WTC11 (cell line): ENCODE measurements around the gene RAB11FIP5. TPM values are rescaled to one million over a fixed set of nuclear protein-coding genes. Genes with fewer than 3 reads are reported as not detected.

Experiments used
- ATAC-seq: fragments of 200-7000 bp; cut with Tn5 transposase; 2 replicates; pipeline ENCODE4 v1.10.0; 2021; ENCODE audit warnings: mild to moderate bottlenecking, moderate library complexity
- CTCF ChIA-PET: fragments of 300-600 bp; sonication (Branson Sonifier 250); formaldehyde crosslinking; loops from one replicate; lab custom pipeline; 2021; ENCODE audit warnings: antibody characterized with exemption; lab: Charles Lee
- POLR2A ChIA-PET: fragments of 350-600 bp; sonication (Branson Sonifier 250); formaldehyde crosslinking; loops from one replicate; lab custom pipeline; 2021; ENCODE audit warnings: antibody characterized with exemption; lab: Charles Lee
- DNase-seq: peaks from one replicate; pipeline ENCODE4 v3.0.0; 2021; ENCODE audit warnings: low spot score
- H3K27ac Mint-ChIP-seq: 2 replicates; pipeline ENCODE4 v1.8.0; 2021; ENCODE audit warnings: mixed read lengths
- H3K27me3 Mint-ChIP-seq: 2 replicates; pipeline ENCODE4 v1.8.0; 2021; ENCODE audit warnings: low read depth, mild to moderate bottlenecking, moderate library complexity, mixed read lengths
- H3K36me3 Mint-ChIP-seq: 2 replicates; pipeline ENCODE4 v1.8.0; 2021; ENCODE audit warnings: mixed read lengths
- H3K4me1 Mint-ChIP-seq: 2 replicates; pipeline ENCODE4 v1.8.0; 2022; ENCODE audit warnings: mixed read lengths
- H3K4me3 Mint-ChIP-seq: 2 replicates; pipeline ENCODE4 v1.8.0; 2021; ENCODE audit warnings: mild to moderate bottlenecking, moderate library complexity, mixed read lengths
- H3K9me3 Mint-ChIP-seq: 2 replicates; pipeline ENCODE4 v1.8.0; 2021; ENCODE audit warnings: mixed read lengths
- FOXJ3 ChIP-seq: sonication (generic); formaldehyde crosslinking; IDR thresholded peaks from 2 replicates; pipeline ENCODE4 v1.9.0; 2021; ENCODE audit warnings: missing genetic modification reagents, mild to moderate bottlenecking, borderline replicate concordance
- GTF2I ChIP-seq: fragments of 250-450 bp; sonication (Bioruptor Pico); conservative IDR thresholded peaks from 2 replicates; pipeline ENCODE4 v1.4.0; 2021; ENCODE audit warnings: mild to moderate bottlenecking
- JAZF1 ChIP-seq: fragments of 250-450 bp; sonication (Bioruptor Pico); IDR thresholded peaks from 2 replicates; pipeline ENCODE4 v1.9.0; 2021; ENCODE audit warnings: moderate library complexity, mild to moderate bottlenecking, inconsistent platforms
- JUN ChIP-seq: sonication (generic); formaldehyde crosslinking; IDR thresholded peaks from 2 replicates; pipeline ENCODE4 v1.8.0; 2023; ENCODE audit warnings: mild to moderate bottlenecking, missing genetic modification reagents
- NFE2L1 ChIP-seq: sonication (generic); formaldehyde crosslinking; IDR thresholded peaks from 2 replicates; pipeline ENCODE4 v1.8.1; 2023; ENCODE audit warnings: missing genetic modification reagents
- NR2C2 ChIP-seq: sonication (generic); formaldehyde crosslinking; IDR thresholded peaks from 2 replicates; pipeline ENCODE4 v1.8.0; 2022; ENCODE audit warnings: mild to moderate bottlenecking, missing genetic modification reagents
- SMAD3 ChIP-seq: sonication (generic); formaldehyde crosslinking; IDR thresholded peaks from 2 replicates; pipeline ENCODE4 v1.8.0; 2022; ENCODE audit warnings: missing genetic modification reagents, mild to moderate bottlenecking, borderline replicate concordance
- TCF7 ChIP-seq: sonication (generic); formaldehyde crosslinking; IDR thresholded peaks from 2 replicates; pipeline ENCODE4 v1.8.0; 2022; ENCODE audit warnings: mild to moderate bottlenecking, low read depth, missing genetic modification reagents, moderate library complexity
- ZBTB21 ChIP-seq: sonication (generic); formaldehyde crosslinking; IDR thresholded peaks from 2 replicates; pipeline ENCODE4 v1.8.1; 2023; ENCODE audit warnings: mild to moderate bottlenecking, missing genetic modification reagents, borderline replicate concordance
- ZNF232 ChIP-seq: sonication (generic); formaldehyde crosslinking; IDR thresholded peaks from 2 replicates; pipeline ENCODE4 v1.8.0; 2022; ENCODE audit warnings: mild to moderate bottlenecking, missing genetic modification reagents
- ZNF396 ChIP-seq: fragments of 250-450 bp; sonication (Bioruptor Pico); IDR thresholded peaks from 2 replicates; pipeline ENCODE4 v1.8.0; 2021; ENCODE audit warnings: mild to moderate bottlenecking, moderate library complexity, borderline replicate concordance
- total RNA-seq: library from RNA; stranded (reverse); gene quantifications from 3 replicates; pipeline ENCODE4 v1.2.3, GENCODE V29; 2021
- TF ChIP-seq, protein P1 (sequence below): fragments of 250-450 bp; sonication (Bioruptor Pico); IDR thresholded peaks from 2 replicates; pipeline ENCODE4 v1.9.0; 2021; ENCODE audit warnings: mild to moderate bottlenecking
- TF ChIP-seq, protein P2 (sequence below): sonication (generic); formaldehyde crosslinking; IDR thresholded peaks from 2 replicates; pipeline ENCODE4 v1.8.1; 2023; ENCODE audit warnings: mild to moderate bottlenecking, missing genetic modification reagents, moderate library complexity
- TF ChIP-seq, protein P3 (sequence below): fragments of 250-450 bp; sonication (Bioruptor Pico); conservative IDR thresholded peaks from 2 replicates; pipeline ENCODE4 v1.9.0; 2021; ENCODE audit warnings: mild to moderate bottlenecking
- TF ChIP-seq, protein P4 (sequence below): sonication (generic); formaldehyde crosslinking; IDR thresholded peaks from 2 replicates; pipeline ENCODE4 v1.8.1; 2023; ENCODE audit warnings: mild to moderate bottlenecking, missing genetic modification reagents
- TF ChIP-seq, protein P5 (sequence below): sonication (generic); formaldehyde crosslinking; IDR thresholded peaks from 2 replicates; pipeline ENCODE4 v1.8.0; 2022; ENCODE audit warnings: mild to moderate bottlenecking, missing genetic modification reagents
- TF ChIP-seq, protein P6 (sequence below): sonication (generic); formaldehyde crosslinking; IDR thresholded peaks from 2 replicates; pipeline ENCODE4 v1.8.1; 2023; ENCODE audit warnings: mild to moderate bottlenecking, moderate library complexity, missing genetic modification reagents
- TF ChIP-seq, protein P7 (sequence below): fragments of 250-450 bp; sonication (Bioruptor Pico); IDR thresholded peaks from 2 replicates; pipeline ENCODE4 v1.9.0; 2021; ENCODE audit warnings: mild to moderate bottlenecking
- TF ChIP-seq, protein P8 (sequence below): sonication (generic); formaldehyde crosslinking; conservative IDR thresholded peaks from 2 replicates; pipeline ENCODE4 v1.8.1; 2023; ENCODE audit warnings: mild to moderate bottlenecking, low read depth, missing genetic modification reagents, moderate library complexity

The RAB11FIP5 gene
- total RNA-seq, 1 experiment from 2014 or later = 16.0 TPM

DNA sequence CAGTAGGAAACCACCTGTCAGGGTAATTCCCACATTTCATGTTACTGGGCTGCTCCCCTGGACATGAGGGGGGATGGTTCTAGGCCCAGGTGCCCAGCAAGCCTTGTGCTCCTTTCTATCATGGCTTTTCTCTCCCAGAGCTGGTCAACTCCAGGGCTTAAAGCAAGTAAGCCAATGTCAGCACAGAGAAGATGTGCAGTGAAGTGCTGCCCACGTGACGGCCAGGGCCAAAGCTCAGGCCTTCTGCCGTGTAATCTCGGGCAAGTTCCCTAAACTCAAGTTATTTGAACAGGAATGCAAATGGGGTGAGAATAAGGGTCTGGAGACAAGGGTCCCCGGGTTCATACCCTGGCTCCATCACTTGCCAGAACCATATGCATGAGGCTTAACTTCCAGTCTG, 57.8 kb downstream of the RAB11FIP5 start (continued):
- TF ChIP-seq, protein P1, sequence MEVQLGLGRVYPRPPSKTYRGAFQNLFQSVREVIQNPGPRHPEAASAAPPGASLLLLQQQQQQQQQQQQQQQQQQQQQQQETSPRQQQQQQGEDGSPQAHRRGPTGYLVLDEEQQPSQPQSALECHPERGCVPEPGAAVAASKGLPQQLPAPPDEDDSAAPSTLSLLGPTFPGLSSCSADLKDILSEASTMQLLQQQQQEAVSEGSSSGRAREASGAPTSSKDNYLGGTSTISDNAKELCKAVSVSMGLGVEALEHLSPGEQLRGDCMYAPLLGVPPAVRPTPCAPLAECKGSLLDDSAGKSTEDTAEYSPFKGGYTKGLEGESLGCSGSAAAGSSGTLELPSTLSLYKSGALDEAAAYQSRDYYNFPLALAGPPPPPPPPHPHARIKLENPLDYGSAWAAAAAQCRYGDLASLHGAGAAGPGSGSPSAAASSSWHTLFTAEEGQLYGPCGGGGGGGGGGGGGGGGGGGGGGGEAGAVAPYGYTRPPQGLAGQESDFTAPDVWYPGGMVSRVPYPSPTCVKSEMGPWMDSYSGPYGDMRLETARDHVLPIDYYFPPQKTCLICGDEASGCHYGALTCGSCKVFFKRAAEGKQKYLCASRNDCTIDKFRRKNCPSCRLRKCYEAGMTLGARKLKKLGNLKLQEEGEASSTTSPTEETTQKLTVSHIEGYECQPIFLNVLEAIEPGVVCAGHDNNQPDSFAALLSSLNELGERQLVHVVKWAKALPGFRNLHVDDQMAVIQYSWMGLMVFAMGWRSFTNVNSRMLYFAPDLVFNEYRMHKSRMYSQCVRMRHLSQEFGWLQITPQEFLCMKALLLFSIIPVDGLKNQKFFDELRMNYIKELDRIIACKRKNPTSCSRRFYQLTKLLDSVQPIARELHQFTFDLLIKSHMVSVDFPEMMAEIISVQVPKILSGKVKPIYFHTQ (CRISPR knock-in tag) = no peak

DNA sequence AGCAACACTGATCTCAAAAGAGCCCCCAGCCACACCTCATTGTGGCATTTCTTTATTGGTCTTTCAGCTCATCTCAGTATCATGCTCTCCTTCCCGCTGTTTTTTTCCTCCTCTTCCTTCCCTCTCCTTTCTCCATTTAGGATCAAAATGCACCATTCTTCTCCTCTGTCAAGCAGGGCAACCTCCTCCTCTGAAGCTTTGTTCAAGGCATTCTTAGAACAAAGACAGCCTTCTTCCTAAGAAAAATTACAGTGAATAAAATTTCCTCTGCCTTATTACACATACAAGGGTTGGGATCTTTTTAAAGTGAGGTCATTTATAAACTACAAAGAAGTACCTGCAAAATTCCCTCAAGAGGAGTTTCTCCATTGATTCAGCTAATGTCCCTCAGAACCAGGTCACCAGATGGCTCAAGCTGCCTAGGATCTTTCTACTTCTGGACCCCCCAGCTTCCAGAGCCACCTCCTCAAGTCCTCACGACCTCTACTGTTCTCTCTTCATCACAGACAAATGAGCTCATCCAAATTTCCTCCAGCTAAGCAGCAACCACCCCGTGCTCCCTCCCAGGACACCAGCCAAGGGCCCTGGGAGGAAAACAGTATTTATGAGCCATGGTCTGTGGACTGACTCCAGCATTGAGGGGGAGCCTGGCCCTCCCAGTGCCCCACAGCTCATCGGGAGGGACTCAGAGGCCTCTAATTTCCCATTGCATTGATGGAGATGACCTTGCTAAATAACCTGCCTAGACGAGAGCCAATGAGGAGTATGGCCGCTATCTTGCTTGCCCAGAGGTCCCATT, 59.2 kb downstream of the RAB11FIP5 start:
- DNase-seq = no peak
- Mint-ChIP-seq H3K9me3 (peaks cover 16% of the 10 kb centered on the region), H3K36me3 (peaks cover 26% of the 10 kb centered on the region), H3K4me1 (peaks cover 16% of the 10 kb centered on the region), H3K27ac (peak overlapping the region; percentile 19), H3K27me3 (no peaks in the 10 kb centered on the region; the same call in 1 of the 2 replicates), H3K4me3 (no peak overlapping the region)
- ChIA-PET CTCF (interaction anchor here (1.0 to 1.8 kb wide), 2 partner anchors 28 to 123 kb away, joined by 3 to 4 read pairs; no protein-coding TSS in a partner anchor), POLR2A (interaction anchor here (0.7 kb wide), 1 partner anchor 160 kb away, joined by 6 read pairs; no protein-coding TSS in a partner anchor)
- ATAC-seq = no peak
- no peak for TF ChIP-seq SMAD3
- TF ChIP-seq, protein P2, sequence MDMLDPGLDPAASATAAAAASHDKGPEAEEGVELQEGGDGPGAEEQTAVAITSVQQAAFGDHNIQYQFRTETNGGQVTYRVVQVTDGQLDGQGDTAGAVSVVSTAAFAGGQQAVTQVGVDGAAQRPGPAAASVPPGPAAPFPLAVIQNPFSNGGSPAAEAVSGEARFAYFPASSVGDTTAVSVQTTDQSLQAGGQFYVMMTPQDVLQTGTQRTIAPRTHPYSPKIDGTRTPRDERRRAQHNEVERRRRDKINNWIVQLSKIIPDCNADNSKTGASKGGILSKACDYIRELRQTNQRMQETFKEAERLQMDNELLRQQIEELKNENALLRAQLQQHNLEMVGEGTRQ (CRISPR knock-in tag) = no peak
- TF ChIP-seq, protein P3, sequence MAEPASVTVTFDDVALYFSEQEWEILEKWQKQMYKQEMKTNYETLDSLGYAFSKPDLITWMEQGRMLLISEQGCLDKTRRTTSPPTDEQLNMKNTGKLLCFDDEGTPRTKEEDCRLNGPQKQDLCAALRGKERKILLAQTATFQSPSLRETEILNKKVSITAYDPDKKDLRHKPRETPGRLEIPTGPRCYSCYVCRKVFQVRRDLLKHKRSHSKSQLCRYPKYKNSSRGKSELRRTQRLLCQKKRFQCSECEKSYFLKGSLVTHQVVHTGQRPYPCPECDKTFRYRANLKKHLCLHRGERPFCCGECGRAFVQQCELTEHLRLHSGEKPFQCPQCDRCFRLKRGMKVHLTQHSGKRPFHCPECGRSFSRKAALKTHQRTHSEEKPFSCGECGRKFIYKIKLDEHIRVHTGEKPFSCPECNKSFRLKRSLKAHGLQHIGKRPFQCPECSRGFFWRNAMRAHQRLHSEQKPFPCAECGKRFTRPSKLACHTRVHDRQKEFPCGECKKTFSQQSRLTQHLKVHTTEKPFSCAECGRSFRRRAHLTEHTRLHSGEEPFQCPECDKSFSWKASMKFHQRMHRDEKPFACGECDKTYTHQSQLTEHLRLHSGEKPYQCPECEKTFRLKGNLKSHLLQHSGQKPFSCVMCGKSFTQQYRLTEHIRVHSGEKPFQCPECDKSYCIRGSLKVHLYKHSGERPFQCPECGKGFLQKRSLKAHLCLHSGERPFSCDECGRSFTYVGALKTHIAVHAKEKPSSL (CRISPR knock-in tag) = no peak
- TF ChIP-seq, protein P4, sequence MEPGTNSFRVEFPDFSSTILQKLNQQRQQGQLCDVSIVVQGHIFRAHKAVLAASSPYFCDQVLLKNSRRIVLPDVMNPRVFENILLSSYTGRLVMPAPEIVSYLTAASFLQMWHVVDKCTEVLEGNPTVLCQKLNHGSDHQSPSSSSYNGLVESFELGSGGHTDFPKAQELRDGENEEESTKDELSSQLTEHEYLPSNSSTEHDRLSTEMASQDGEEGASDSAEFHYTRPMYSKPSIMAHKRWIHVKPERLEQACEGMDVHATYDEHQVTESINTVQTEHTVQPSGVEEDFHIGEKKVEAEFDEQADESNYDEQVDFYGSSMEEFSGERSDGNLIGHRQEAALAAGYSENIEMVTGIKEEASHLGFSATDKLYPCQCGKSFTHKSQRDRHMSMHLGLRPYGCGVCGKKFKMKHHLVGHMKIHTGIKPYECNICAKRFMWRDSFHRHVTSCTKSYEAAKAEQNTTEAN = no peak
- TF ChIP-seq NFE2L1 = no peak
- TF ChIP-seq ZNF232 (CRISPR knock-in tag) = no peak
- no peak for TF ChIP-seq ZNF396 (CRISPR knock-in tag)
- no peak for TF ChIP-seq FOXJ3 (CRISPR knock-in tag)

DNA sequence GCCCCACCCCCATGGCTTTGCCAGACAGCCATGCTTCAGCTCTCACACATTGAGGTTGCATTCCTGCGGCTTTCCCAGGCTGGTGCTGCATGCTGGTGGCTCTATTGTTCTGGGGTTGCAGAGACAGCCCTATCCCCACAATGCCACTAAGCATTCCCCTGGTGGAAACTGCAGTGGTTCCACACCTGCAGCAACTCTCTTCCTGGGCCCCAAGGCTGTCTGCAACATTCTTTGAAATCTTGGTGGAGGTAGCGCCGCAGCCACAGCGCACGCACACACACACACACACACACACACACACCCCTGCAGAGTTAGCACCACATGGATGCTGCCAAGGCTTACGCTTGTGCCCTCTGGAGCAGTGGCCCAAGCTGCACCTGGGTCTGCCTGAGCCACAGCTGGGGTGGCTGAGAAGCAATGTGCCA, 62.6 kb downstream of the RAB11FIP5 start:
- 0 out of 2 replicates have a peak overlapping the region, but pooled peaks have one; percentile 22 for H3K27ac Mint-ChIP-seq
- H3K4me1 Mint-ChIP-seq = peaks cover 16% of the 10 kb centered on the region
- no peaks in the 10 kb centered on the region; the same call in 1 of the 2 replicates for H3K27me3 Mint-ChIP-seq
- no peak overlapping the region for H3K4me3 Mint-ChIP-seq
- H3K36me3 Mint-ChIP-seq = peaks cover 7% of the 10 kb centered on the region
- ChIA-PET POLR2A (no interaction called here), CTCF (interaction anchor here (0.6 to 1.4 kb wide), 5 partner anchors 9 to 157 kb away, joined by 3 to 5 read pairs (median 4); no protein-coding TSS in a partner anchor)
- ATAC-seq (peak; percentile 92), DNase-seq (peak; percentile 66)
- H3K9me3 Mint-ChIP-seq = peaks cover 4% of the 10 kb centered on the region; the same call in 1 of the 2 replicates
- TF ChIP-seq, protein P5, sequence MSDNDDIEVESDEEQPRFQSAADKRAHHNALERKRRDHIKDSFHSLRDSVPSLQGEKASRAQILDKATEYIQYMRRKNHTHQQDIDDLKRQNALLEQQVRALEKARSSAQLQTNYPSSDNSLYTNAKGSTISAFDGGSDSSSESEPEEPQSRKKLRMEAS = no peak
- TF ChIP-seq, protein P6, sequence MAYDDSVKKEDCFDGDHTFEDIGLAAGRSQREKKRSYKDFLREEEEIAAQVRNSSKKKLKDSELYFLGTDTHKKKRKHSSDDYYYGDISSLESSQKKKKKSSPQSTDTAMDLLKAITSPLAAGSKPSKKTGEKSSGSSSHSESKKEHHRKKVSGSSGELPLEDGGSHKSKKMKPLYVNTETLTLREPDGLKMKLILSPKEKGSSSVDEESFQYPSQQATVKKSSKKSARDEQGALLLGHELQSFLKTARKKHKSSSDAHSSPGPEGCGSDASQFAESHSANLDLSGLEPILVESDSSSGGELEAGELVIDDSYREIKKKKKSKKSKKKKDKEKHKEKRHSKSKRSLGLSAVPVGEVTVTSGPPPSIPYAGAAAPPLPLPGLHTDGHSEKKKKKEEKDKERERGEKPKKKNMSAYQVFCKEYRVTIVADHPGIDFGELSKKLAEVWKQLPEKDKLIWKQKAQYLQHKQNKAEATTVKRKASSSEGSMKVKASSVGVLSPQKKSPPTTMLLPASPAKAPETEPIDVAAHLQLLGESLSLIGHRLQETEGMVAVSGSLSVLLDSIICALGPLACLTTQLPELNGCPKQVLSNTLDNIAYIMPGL (CRISPR knock-in tag) = no peak
- no peak for TF ChIP-seq NR2C2 (CRISPR knock-in tag)
- TF ChIP-seq, protein P7, sequence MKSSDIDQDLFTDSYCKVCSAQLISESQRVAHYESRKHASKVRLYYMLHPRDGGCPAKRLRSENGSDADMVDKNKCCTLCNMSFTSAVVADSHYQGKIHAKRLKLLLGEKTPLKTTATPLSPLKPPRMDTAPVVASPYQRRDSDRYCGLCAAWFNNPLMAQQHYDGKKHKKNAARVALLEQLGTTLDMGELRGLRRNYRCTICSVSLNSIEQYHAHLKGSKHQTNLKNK (CRISPR knock-in tag) = no peak
- TF ChIP-seq JUN = no peak
- no peak for TF ChIP-seq TCF7
- TF ChIP-seq, protein P8, sequence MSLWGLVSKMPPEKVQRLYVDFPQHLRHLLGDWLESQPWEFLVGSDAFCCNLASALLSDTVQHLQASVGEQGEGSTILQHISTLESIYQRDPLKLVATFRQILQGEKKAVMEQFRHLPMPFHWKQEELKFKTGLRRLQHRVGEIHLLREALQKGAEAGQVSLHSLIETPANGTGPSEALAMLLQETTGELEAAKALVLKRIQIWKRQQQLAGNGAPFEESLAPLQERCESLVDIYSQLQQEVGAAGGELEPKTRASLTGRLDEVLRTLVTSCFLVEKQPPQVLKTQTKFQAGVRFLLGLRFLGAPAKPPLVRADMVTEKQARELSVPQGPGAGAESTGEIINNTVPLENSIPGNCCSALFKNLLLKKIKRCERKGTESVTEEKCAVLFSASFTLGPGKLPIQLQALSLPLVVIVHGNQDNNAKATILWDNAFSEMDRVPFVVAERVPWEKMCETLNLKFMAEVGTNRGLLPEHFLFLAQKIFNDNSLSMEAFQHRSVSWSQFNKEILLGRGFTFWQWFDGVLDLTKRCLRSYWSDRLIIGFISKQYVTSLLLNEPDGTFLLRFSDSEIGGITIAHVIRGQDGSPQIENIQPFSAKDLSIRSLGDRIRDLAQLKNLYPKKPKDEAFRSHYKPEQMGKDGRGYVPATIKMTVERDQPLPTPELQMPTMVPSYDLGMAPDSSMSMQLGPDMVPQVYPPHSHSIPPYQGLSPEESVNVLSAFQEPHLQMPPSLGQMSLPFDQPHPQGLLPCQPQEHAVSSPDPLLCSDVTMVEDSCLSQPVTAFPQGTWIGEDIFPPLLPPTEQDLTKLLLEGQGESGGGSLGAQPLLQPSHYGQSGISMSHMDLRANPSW (CRISPR knock-in tag) = no peak
- no peak for TF ChIP-seq ZBTB21 (CRISPR knock-in tag)
- TF ChIP-seq GTF2I (CRISPR knock-in tag) = no peak
- TF ChIP-seq JAZF1 (CRISPR knock-in tag) = no peak
